WTC11 (cell line): Measurements from ENCODE around the gene SORCS2. TPM values are rescaled to one million over a fixed set of nuclear protein-coding genes. Genes with fewer than 3 reads are reported as not detected.

ENCODE experiments used
- ATAC-seq: fragments of 200-7000 bp; cut with Tn5 transposase; 2 replicates; pipeline ENCODE4 v1.10.0; 2021; ENCODE audit warnings: mild to moderate bottlenecking, moderate library complexity
- CTCF ChIA-PET: fragments of 300-600 bp; sonication (Branson Sonifier 250); formaldehyde crosslinking; loops from one replicate; lab custom pipeline; 2021; ENCODE audit warnings: antibody characterized with exemption; lab: Charles Lee
- POLR2A ChIA-PET: fragments of 350-600 bp; sonication (Branson Sonifier 250); formaldehyde crosslinking; loops from one replicate; lab custom pipeline; 2021; ENCODE audit warnings: antibody characterized with exemption; lab: Charles Lee
- DNase-seq: peaks from one replicate; pipeline ENCODE4 v3.0.0; 2021; ENCODE audit warnings: low spot score
- H3K27ac Mint-ChIP-seq: 2 replicates; pipeline ENCODE4 v1.8.0; 2021; ENCODE audit warnings: mixed read lengths
- H3K27me3 Mint-ChIP-seq: 2 replicates; pipeline ENCODE4 v1.8.0; 2021; ENCODE audit warnings: low read depth, mild to moderate bottlenecking, moderate library complexity, mixed read lengths
- H3K36me3 Mint-ChIP-seq: 2 replicates; pipeline ENCODE4 v1.8.0; 2021; ENCODE audit warnings: mixed read lengths
- H3K4me1 Mint-ChIP-seq: 2 replicates; pipeline ENCODE4 v1.8.0; 2022; ENCODE audit warnings: mixed read lengths
- H3K4me3 Mint-ChIP-seq: 2 replicates; pipeline ENCODE4 v1.8.0; 2021; ENCODE audit warnings: mild to moderate bottlenecking, moderate library complexity, mixed read lengths
- H3K9me3 Mint-ChIP-seq: 2 replicates; pipeline ENCODE4 v1.8.0; 2021; ENCODE audit warnings: mixed read lengths
- CBFB ChIP-seq: sonication (generic); formaldehyde crosslinking; IDR thresholded peaks from 2 replicates; pipeline ENCODE4 v1.8.1; 2022; ENCODE audit warnings: mild to moderate bottlenecking, low read depth, missing genetic modification reagents
- ELF4 ChIP-seq: sonication (generic); formaldehyde crosslinking; IDR thresholded peaks from 2 replicates; pipeline ENCODE4 v1.8.1; 2022; ENCODE audit warnings: low read depth, mild to moderate bottlenecking, moderate library complexity, missing genetic modification reagents
- FOXK1 ChIP-seq: sonication (generic); formaldehyde crosslinking; IDR thresholded peaks from 2 replicates; pipeline ENCODE4 v1.8.0; 2022; ENCODE audit warnings: mild to moderate bottlenecking, moderate library complexity, missing genetic modification reagents
- FOXP1 ChIP-seq: sonication (generic); formaldehyde crosslinking; IDR thresholded peaks from 2 replicates; pipeline ENCODE4 v1.8.0; 2022; ENCODE audit warnings: missing genetic modification reagents, mild to moderate bottlenecking, moderate library complexity, borderline replicate concordance
- GABPB1 ChIP-seq: sonication (generic); formaldehyde crosslinking; IDR thresholded peaks from 2 replicates; pipeline ENCODE4 v1.8.1; 2023; ENCODE audit warnings: mild to moderate bottlenecking, missing genetic modification reagents
- GTF2I ChIP-seq: fragments of 250-450 bp; sonication (Bioruptor Pico); conservative IDR thresholded peaks from 2 replicates; pipeline ENCODE4 v1.4.0; 2021; ENCODE audit warnings: mild to moderate bottlenecking
- MXD4 ChIP-seq: fragments of 250-450 bp; sonication (Bioruptor Pico); IDR thresholded peaks from 2 replicates; pipeline ENCODE4 v1.8.0; 2021; ENCODE audit warnings: mild to moderate bottlenecking, moderate library complexity, borderline replicate concordance
- MYBL2 ChIP-seq: sonication (generic); formaldehyde crosslinking; IDR thresholded peaks from 2 replicates; pipeline ENCODE4 v1.8.1; 2023; ENCODE audit warnings: mild to moderate bottlenecking, moderate library complexity, missing genetic modification reagents
- NFATC4 ChIP-seq: fragments of 250-450 bp; sonication (Bioruptor Pico); IDR thresholded peaks from 2 replicates; pipeline ENCODE4 v1.9.0; 2021; ENCODE audit warnings: mild to moderate bottlenecking
- OVOL2 ChIP-seq: fragments of 250-450 bp; sonication (Bioruptor Pico); IDR thresholded peaks from 2 replicates; pipeline ENCODE4 v1.9.0; 2021; ENCODE audit warnings: mild to moderate bottlenecking, borderline replicate concordance
- SMAD4 ChIP-seq: sonication (generic); formaldehyde crosslinking; IDR thresholded peaks from 2 replicates; pipeline ENCODE4 v1.8.0; 2022; ENCODE audit warnings: mild to moderate bottlenecking, missing genetic modification reagents
- ZBTB21 ChIP-seq: sonication (generic); formaldehyde crosslinking; IDR thresholded peaks from 2 replicates; pipeline ENCODE4 v1.8.1; 2023; ENCODE audit warnings: mild to moderate bottlenecking, missing genetic modification reagents, borderline replicate concordance
- ZNF317 ChIP-seq: sonication (generic); formaldehyde crosslinking; IDR thresholded peaks from 2 replicates; pipeline ENCODE4 v1.8.1; 2023; ENCODE audit warnings: low read depth, mild to moderate bottlenecking, moderate library complexity, missing genetic modification reagents, borderline replicate concordance
- ZNF671 ChIP-seq: fragments of 250-450 bp; sonication (Bioruptor Pico); IDR thresholded peaks from 2 replicates; pipeline ENCODE4 v1.8.0; 2021; ENCODE audit warnings: mild to moderate bottlenecking
- total RNA-seq: library from RNA; stranded (reverse); gene quantifications from 3 replicates; pipeline ENCODE4 v1.2.3, GENCODE V29; 2021
- TF ChIP-seq, protein P1 (sequence below): sonication (generic); formaldehyde crosslinking; IDR thresholded peaks from 2 replicates; pipeline ENCODE4 v1.8.0; 2022; ENCODE audit warnings: mild to moderate bottlenecking, missing genetic modification reagents
- TF ChIP-seq, protein P2 (sequence below): fragments of 200-600 bp; IDR thresholded peaks from 2 replicates; pipeline ENCODE4 v1.8.0; 2022; ENCODE audit warnings: antibody characterized with exemption
- TF ChIP-seq, protein P3 (sequence below): sonication (generic); formaldehyde crosslinking; IDR thresholded peaks from 2 replicates; pipeline ENCODE4 v1.8.1; 2022; ENCODE audit warnings: low read depth, mild to moderate bottlenecking, moderate library complexity, missing genetic modification reagents, borderline replicate concordance
- TF ChIP-seq, protein P4 (sequence below): sonication (generic); formaldehyde crosslinking; IDR thresholded peaks from 2 replicates; pipeline ENCODE4 v1.8.1; 2023; ENCODE audit warnings: mild to moderate bottlenecking, missing genetic modification reagents
- TF ChIP-seq, protein P5 (sequence below): fragments of 250-450 bp; sonication (Bioruptor Pico); IDR thresholded peaks from 2 replicates; pipeline ENCODE4 v1.9.0; 2021; ENCODE audit warnings: moderate library complexity, mild to moderate bottlenecking, inconsistent platforms, borderline replicate concordance
- TF ChIP-seq, protein P6 (sequence below): fragments of 250-450 bp; sonication (Bioruptor Pico); IDR thresholded peaks from 2 replicates; pipeline ENCODE4 v1.9.0; 2021; ENCODE audit warnings: mild to moderate bottlenecking

The SORCS2 gene
- total RNA-seq, 1 experiment from 2014 or later = 6.6 TPM

DNA sequence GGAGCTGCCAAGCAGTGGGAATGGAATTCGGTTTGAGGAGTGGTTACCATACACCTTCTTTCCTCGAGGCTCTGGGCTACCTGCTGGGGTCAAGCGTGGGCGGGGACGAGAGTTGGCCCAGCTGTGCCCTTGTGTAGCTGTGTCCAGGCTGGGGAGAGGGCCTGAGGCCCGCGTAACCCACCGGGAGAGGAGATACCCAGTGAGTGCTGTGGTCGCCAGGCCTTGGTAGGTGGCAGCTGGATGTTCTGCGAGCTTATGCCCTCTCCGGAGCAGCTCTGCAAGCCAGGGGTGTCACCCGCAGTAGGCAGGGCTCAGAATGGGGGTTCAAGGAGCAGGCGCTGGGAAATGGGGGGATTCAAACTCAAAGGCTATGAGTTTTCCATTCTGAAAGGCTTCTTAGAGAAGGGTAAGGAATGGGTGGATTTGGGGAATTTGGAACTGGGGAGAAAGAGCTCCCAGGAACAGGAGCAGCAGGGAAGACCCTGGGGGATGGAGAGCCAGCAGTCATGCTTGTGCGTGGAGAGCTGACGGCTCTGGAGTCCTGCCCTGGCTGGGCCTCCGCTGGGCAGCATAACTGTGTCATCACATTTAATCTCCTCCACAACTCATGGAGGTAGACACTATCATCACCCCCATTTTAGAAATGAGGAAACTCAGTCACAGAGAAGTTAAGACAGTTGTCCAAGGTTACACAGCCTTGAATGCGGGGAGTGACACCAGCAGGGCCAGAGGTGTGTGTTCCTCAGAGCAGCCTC is 117.5 kb downstream of the SORCS2 start (continued):
- TF ChIP-seq ZBTB21 = no peak
- no peak for TF ChIP-seq ZNF671 (CRISPR knock-in tag)
- TF ChIP-seq MYBL2 (CRISPR knock-in tag) = no peak
- TF ChIP-seq, protein P1, sequence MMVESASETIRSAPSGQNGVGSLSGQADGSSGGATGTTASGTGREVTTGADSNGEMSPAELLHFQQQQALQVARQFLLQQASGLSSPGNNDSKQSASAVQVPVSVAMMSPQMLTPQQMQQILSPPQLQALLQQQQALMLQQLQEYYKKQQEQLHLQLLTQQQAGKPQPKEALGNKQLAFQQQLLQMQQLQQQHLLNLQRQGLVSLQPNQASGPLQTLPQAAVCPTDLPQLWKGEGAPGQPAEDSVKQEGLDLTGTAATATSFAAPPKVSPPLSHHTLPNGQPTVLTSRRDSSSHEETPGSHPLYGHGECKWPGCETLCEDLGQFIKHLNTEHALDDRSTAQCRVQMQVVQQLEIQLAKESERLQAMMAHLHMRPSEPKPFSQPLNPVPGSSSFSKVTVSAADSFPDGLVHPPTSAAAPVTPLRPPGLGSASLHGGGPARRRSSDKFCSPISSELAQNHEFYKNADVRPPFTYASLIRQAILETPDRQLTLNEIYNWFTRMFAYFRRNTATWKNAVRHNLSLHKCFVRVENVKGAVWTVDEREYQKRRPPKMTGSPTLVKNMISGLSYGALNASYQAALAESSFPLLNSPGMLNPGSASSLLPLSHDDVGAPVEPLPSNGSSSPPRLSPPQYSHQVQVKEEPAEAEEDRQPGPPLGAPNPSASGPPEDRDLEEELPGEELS = no peak
- no peak for TF ChIP-seq MXD4 (CRISPR knock-in tag)

DNA sequence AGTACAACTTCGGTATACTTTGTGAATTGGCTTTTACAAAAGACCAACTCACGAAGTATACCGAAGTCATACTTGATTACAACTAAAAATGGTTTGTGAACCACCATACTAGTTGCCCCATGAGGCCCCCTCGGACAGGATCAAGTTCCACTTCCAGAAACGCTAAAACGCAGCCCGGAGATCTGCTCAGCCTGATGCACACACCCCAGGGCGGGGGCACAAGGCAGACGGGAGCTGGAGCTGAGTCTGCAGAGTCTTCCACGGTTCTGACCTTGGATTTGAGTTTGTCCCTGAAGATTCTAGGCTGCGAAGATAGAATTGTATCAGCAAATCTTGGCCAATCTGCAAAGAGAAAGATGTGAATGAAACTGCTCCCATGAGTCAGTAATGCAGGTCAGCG is 118.1 kb downstream of the SORCS2 start:
- TF ChIP-seq GTF2I (CRISPR knock-in tag) (no peak), SMAD4 (CRISPR knock-in tag) (no peak), ZNF317 (no peak), OVOL2 (CRISPR knock-in tag) (no peak), NFATC4 (CRISPR knock-in tag) (no peak), CBFB (no peak), FOXK1 (CRISPR knock-in tag) (no peak)
- Mint-ChIP-seq H3K4me3 (no peak overlapping the region), H3K9me3 (peaks cover 4% of the 10 kb centered on the region; the same call in 1 of the 2 replicates), H3K27me3 (no peaks in the 10 kb centered on the region), H3K4me1 (peaks cover 22% of the 10 kb centered on the region), H3K36me3 (no peaks in the 10 kb centered on the region), H3K27ac (no peak overlapping the region)
- DNase-seq (no peak), ATAC-seq (no peak)
- POLR2A ChIA-PET = interaction anchor here (0.6 kb wide), 1 partner anchor 11 kb away, joined by 3 read pairs; no protein-coding TSS in a partner anchor
- CTCF ChIA-PET = interaction anchor here (2.4 kb wide), 1 partner anchor 25 kb away, joined by 11 read pairs; no protein-coding TSS in a partner anchor

DNA sequence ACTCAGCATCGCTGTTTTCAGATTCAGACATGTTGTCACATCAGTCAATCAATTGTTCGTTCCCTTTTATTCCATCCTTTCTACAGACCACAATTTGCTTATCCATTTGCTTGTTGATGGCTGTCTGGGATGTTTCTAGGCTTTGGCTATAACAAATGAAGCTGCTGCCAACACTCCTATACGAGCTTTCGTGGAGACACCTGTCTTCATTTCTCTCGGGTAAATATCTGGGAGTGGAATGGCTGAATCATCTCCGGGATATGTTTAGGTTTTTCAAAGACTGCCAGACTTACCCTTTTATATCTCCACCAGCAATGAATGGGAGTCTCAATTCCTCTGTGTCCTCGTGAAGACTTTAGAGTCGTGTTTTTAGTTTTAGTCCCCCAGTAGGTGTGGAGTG is 118.9 kb downstream of the SORCS2 start:
- ATAC-seq (no peak), DNase-seq (no peak)
- Mint-ChIP-seq H3K27me3 (no peaks in the 10 kb centered on the region), H3K27ac (peak overlapping the region; percentile 31), H3K36me3 (no peaks in the 10 kb centered on the region), H3K9me3 (peaks cover 10% of the 10 kb centered on the region), H3K4me1 (peaks cover 22% of the 10 kb centered on the region), H3K4me3 (no peak overlapping the region)
- ChIA-PET POLR2A (no interaction called here), CTCF (interaction anchor here (2.4 kb wide), 1 partner anchor 24 kb away, joined by 11 read pairs; no protein-coding TSS in a partner anchor)
- TF ChIP-seq, protein P1 = no peak
- TF ChIP-seq, protein P2, sequence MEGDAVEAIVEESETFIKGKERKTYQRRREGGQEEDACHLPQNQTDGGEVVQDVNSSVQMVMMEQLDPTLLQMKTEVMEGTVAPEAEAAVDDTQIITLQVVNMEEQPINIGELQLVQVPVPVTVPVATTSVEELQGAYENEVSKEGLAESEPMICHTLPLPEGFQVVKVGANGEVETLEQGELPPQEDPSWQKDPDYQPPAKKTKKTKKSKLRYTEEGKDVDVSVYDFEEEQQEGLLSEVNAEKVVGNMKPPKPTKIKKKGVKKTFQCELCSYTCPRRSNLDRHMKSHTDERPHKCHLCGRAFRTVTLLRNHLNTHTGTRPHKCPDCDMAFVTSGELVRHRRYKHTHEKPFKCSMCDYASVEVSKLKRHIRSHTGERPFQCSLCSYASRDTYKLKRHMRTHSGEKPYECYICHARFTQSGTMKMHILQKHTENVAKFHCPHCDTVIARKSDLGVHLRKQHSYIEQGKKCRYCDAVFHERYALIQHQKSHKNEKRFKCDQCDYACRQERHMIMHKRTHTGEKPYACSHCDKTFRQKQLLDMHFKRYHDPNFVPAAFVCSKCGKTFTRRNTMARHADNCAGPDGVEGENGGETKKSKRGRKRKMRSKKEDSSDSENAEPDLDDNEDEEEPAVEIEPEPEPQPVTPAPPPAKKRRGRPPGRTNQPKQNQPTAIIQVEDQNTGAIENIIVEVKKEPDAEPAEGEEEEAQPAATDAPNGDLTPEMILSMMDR = no peak
- TF ChIP-seq ELF4 (CRISPR knock-in tag) (no peak), GABPB1 (no peak), FOXP1 (no peak)
- TF ChIP-seq, protein P3, sequence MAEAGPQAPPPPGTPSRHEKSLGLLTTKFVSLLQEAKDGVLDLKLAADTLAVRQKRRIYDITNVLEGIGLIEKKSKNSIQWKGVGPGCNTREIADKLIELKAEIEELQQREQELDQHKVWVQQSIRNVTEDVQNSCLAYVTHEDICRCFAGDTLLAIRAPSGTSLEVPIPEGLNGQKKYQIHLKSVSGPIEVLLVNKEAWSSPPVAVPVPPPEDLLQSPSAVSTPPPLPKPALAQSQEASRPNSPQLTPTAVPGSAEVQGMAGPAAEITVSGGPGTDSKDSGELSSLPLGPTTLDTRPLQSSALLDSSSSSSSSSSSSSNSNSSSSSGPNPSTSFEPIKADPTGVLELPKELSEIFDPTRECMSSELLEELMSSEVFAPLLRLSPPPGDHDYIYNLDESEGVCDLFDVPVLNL (CRISPR knock-in tag) = no peak
- TF ChIP-seq, protein P4, sequence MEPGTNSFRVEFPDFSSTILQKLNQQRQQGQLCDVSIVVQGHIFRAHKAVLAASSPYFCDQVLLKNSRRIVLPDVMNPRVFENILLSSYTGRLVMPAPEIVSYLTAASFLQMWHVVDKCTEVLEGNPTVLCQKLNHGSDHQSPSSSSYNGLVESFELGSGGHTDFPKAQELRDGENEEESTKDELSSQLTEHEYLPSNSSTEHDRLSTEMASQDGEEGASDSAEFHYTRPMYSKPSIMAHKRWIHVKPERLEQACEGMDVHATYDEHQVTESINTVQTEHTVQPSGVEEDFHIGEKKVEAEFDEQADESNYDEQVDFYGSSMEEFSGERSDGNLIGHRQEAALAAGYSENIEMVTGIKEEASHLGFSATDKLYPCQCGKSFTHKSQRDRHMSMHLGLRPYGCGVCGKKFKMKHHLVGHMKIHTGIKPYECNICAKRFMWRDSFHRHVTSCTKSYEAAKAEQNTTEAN (CRISPR knock-in tag) = no peak
- TF ChIP-seq, protein P5, sequence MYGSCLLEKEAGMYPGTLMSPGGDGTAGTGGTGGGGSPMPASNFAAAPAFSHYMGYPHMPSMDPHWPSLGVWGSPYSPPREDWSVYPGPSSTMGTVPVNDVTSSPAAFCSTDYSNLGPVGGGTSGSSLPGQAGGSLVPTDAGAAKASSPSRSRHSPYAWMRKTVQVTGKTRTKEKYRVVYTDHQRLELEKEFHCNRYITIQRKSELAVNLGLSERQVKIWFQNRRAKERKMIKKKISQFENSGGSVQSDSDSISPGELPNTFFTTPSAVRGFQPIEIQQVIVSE (CRISPR knock-in tag) = no peak
- TF ChIP-seq, protein P6, sequence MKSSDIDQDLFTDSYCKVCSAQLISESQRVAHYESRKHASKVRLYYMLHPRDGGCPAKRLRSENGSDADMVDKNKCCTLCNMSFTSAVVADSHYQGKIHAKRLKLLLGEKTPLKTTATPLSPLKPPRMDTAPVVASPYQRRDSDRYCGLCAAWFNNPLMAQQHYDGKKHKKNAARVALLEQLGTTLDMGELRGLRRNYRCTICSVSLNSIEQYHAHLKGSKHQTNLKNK (CRISPR knock-in tag) = no peak
